IMR-90 (cell line): Measurements from ENCODE around the gene YBEY. TPM values are rescaled to one million over a fixed set of nuclear protein-coding genes. Genes with fewer than 3 reads are reported as not detected.

Experiments used
- ATAC-seq: fragments of 200-7000 bp; cut with Tn5 transposase; 2 replicates; pipeline ENCODE4 v1.9.1; 2020; ENCODE audit warnings: low read depth, mild to moderate bottlenecking, moderate library complexity
- BruUV-seq: library from RNA; stranded (reverse); fragments of 400-500 nt; replicated peaks from 2 replicates; lab custom pipeline; 2021; lab: Mats Ljungman, UMichigan
- CTCF ChIA-PET: fragments of 300-600 bp; formaldehyde crosslinking; extraction: SDS; loops from one replicate; lab custom pipeline; 2021; ENCODE audit warnings: antibody characterized with exemption; lab: Yijun Ruan, JAX
- POLR2A ChIA-PET: fragments of 300-600 bp; sonication (Branson Sonifier 250); formaldehyde crosslinking; loops from one replicate; lab custom pipeline; 2022; ENCODE audit warnings: antibody characterized with exemption; ENCODE audit not compliant: unreplicated experiment; lab: Charles Lee
- DNase-seq: peaks from one replicate; pipeline ENCODE4 v3.0.0; 2013
- H2AFZ ChIP-seq: replicated peaks from 2 replicates; pipeline ENCODE3; 2013; ENCODE audit warnings: low read length, mild to moderate bottlenecking; ENCODE audit not compliant: poor library complexity
- H2AK5ac ChIP-seq: 2 replicates; pipeline ENCODE4 v1.6.1; 2013; ENCODE audit warnings: low read depth, low read length, inconsistent platforms
- H2AK9ac ChIP-seq: replicated peaks from 2 replicates; pipeline ENCODE3; 2013; ENCODE audit warnings: mild to moderate bottlenecking, low read depth, low read length, moderate library complexity; ENCODE audit not compliant: poor library complexity
- H2BK120ac ChIP-seq: 2 replicates; pipeline ENCODE4 v1.6.1; 2013; ENCODE audit warnings: low read depth, low read length, inconsistent platforms
- H2BK15ac ChIP-seq: 3 replicates; pipeline ENCODE4 v1.6.1; 2013; ENCODE audit warnings: low read depth, low read length, inconsistent platforms
- H2BK20ac ChIP-seq: 2 replicates; pipeline ENCODE4 v1.6.1; 2013; ENCODE audit warnings: low read depth, mild to moderate bottlenecking, inconsistent platforms, low read length, moderate library complexity
- H2BK5ac ChIP-seq: 2 replicates; pipeline ENCODE4 v1.6.1; 2013; ENCODE audit warnings: mild to moderate bottlenecking, low read depth, low read length, inconsistent platforms; ENCODE audit not compliant: poor library complexity, severe bottlenecking
- H3K14ac ChIP-seq: replicated peaks from 2 replicates; pipeline ENCODE4 v1.6.1; 2013; ENCODE audit warnings: low read depth, low read length, inconsistent platforms
- H3K18ac ChIP-seq: 2 replicates; pipeline ENCODE4 v1.6.1; 2013; ENCODE audit warnings: low read depth, low read length, control low read depth
- H3K23ac ChIP-seq: 2 replicates; pipeline ENCODE4 v1.6.1; 2013; ENCODE audit warnings: low read depth, low read length, inconsistent platforms
- H3K27ac ChIP-seq: 2 replicates; pipeline ENCODE4 v1.5.1; 2013; ENCODE audit warnings: mild to moderate bottlenecking, control low read depth, low read length; ENCODE audit not compliant: insufficient read depth
- H3K27me3 ChIP-seq: 2 replicates; pipeline ENCODE4 v1.6.1; 2013; ENCODE audit warnings: low read length; ENCODE audit not compliant: control insufficient read depth, insufficient read depth
- H3K36me3 ChIP-seq: 2 replicates; pipeline ENCODE4 v1.6.1; 2013; ENCODE audit warnings: low read length, mixed read lengths; ENCODE audit not compliant: control insufficient read depth, insufficient read depth
- H3K4ac ChIP-seq: 2 replicates; pipeline ENCODE4 v1.6.1; 2013; ENCODE audit warnings: low read depth, low read length, inconsistent platforms
- H3K4me1 ChIP-seq: 2 replicates; pipeline ENCODE4 v1.6.1; 2013; ENCODE audit warnings: low read length, mixed read lengths; ENCODE audit not compliant: control insufficient read depth, insufficient read depth
- H3K4me2 ChIP-seq: 2 replicates; pipeline ENCODE4 v1.6.1; 2013; ENCODE audit warnings: low read depth, mild to moderate bottlenecking, control low read depth, low read length, moderate library complexity
- H3K4me3 ChIP-seq: 2 replicates; pipeline ENCODE4 v1.5.1; 2013; ENCODE audit warnings: low read depth, mild to moderate bottlenecking, control low read depth, low read length, moderate library complexity; ENCODE audit not compliant: insufficient read depth
- H3K56ac ChIP-seq: 2 replicates; pipeline ENCODE4 v1.6.1; 2013; ENCODE audit warnings: low read length, inconsistent platforms; ENCODE audit not compliant: insufficient read depth; ENCODE audit errors: extremely low read depth
- H3K79me1 ChIP-seq, 2 experiments: 2 replicates each; pipeline ENCODE4 v1.6.1; 2013; ENCODE audit warnings: low read length in 2 of 2, inconsistent platforms in 1 of 2, low read depth in 1 of 2
- H3K9ac ChIP-seq: 2 replicates; pipeline ENCODE4 v1.6.1; 2013; ENCODE audit warnings: low read depth, low read length, control low read depth
- H3K9me1 ChIP-seq: 2 replicates; pipeline ENCODE4 v1.6.1; 2013; ENCODE audit warnings: low read length, inconsistent platforms; ENCODE audit not compliant: insufficient read depth
- H3K9me3 ChIP-seq: 2 replicates; pipeline ENCODE4 v1.6.1; 2013; ENCODE audit warnings: low read length; ENCODE audit not compliant: control insufficient read depth, insufficient read depth
- H4K20me1 ChIP-seq: 2 replicates; pipeline ENCODE4 v1.6.1; 2013; ENCODE audit warnings: low read length, inconsistent platforms; ENCODE audit not compliant: insufficient read depth
- H4K5ac ChIP-seq: 2 replicates; pipeline ENCODE4 v1.6.1; 2013; ENCODE audit warnings: mild to moderate bottlenecking, low read depth, low read length, control low read depth
- H4K8ac ChIP-seq, 2 experiments: 2 replicates each; pipeline ENCODE4 v1.6.1; 2013; ENCODE audit warnings: low read depth in 2 of 2, low read length in 2 of 2, control low read depth in 1 of 2, inconsistent platforms in 1 of 2
- H4K91ac ChIP-seq: 2 replicates; pipeline ENCODE4 v1.6.1; 2013; ENCODE audit warnings: low read depth, low read length, inconsistent platforms; ENCODE audit not compliant: insufficient read depth
- CEBPB ChIP-seq: IDR thresholded peaks from 2 replicates; pipeline ENCODE4 v1.6.1; 2012; ENCODE audit warnings: low read depth, low read length, improper control_type of control experiment
- CHD1 ChIP-seq: IDR thresholded peaks from 2 replicates; pipeline ENCODE4 v1.6.1; 2012; ENCODE audit warnings: low read depth, low read length, improper control_type of control experiment
- CTCF ChIP-seq: conservative IDR thresholded peaks from 2 replicates; pipeline ENCODE4 v1.5.1; 2012; ENCODE audit warnings: mild to moderate bottlenecking, low read depth, low read length, improper control_type of control experiment
- ELK1 ChIP-seq: fragments of 150-350 bp; IDR thresholded peaks from 2 replicates; pipeline ENCODE4 v1.6.1; 2016; ENCODE audit warnings: low read depth, mild to moderate bottlenecking, low read length, moderate library complexity, borderline replicate concordance
- MAZ ChIP-seq: IDR thresholded peaks from 2 replicates; pipeline ENCODE4 v1.6.1; 2012; ENCODE audit warnings: low read depth, mild to moderate bottlenecking, low read length, improper control_type of control experiment, moderate library complexity, borderline replicate concordance
- POLR2A ChIP-seq: IDR thresholded peaks from 2 replicates; pipeline ENCODE4 v1.6.1; 2012; ENCODE audit warnings: mild to moderate bottlenecking, low read depth, low read length
- RFX5 ChIP-seq: IDR thresholded peaks from 2 replicates; pipeline ENCODE4 v1.8.0; 2012; ENCODE audit warnings: low read depth, mild to moderate bottlenecking, low read length, moderate library complexity
- WGBS, 2 experiments: methylation state at CpG; one replicate each; pipeline versions ENCODE4 v1.1.5 to v1.1.7; 2013; ENCODE audit warnings: missing lambda C conversion rate in 2 of 2; ENCODE audit not compliant: insufficient read length in 1 of 2; ENCODE audit errors: extremely low coverage in 2 of 2; 5-methylcytosine and 5-hydroxymethylcytosine counted together
- dilution Hi-C: fragments of 300-500 bp; cut with HindIII; formaldehyde crosslinking; loops from one replicate; pipeline ENCODE4 v1.14.3; 2018; ENCODE audit warnings: low sequenced_read_pairs; ENCODE audit not compliant: unreplicated experiment
- in situ Hi-C: fragments of 300-500 bp; cut with MboI; formaldehyde crosslinking; loops from 3 replicates; pipeline ENCODE4 v1.14.3; 2019; ENCODE audit warnings: low sequenced_read_pairs, inconsistent platforms, mixed read lengths
- intact Hi-C: fragments of 100-400 bp; cut with micrococcal nuclease; formaldehyde crosslinking; loops from 2 replicates; pipeline ENCODE4 v1.10.0; 2022
- polyA plus RNA-seq, 3 experiments: library from polyadenylated mRNA; depleted of rRNA; stranded (reverse); fragments of >200 nt; gene quantifications; 2 replicates each; pipeline ENCODE4 v1.2.3, GENCODE V29; 2012; ENCODE audit warnings: low replicate concordance in 1 of 3
- total RNA-seq: library from RNA; depleted of rRNA; stranded (reverse); fragments of >200 nt; gene quantifications from 2 replicates; pipeline ENCODE4 v1.2.3, GENCODE V29; 2012
- TF ChIP-seq, protein P1 (sequence below): fragments of 150-350 bp; IDR thresholded peaks from 2 replicates; pipeline ENCODE4 v1.6.1; 2017; ENCODE audit warnings: mild to moderate bottlenecking, antibody characterized with exemption, low read length, low read depth

Gene YBEY
- total and polyA plus RNA-seq, 2 of the 4 experiments (the other 2 are of a cell fraction): 5.9 to 26.2 TPM

DNA sequence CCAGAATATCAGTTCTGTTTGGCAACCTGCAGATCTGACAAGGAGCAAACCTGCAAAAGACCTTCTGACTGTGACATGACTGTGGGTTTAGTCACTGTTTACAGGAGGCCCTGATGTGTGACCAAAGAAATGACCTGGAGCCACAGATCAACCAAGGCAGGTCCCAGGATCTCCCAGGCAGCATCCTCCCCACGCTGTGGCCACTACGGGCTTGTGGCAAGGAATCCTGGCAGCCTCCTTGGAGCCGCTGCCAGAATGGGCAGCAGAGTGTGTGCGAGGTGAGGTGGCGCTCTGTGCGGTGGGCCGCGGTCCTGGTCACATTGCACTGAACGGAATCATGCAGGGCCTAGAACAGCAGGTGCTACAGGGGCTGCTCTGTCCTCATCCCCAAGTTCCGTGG is 16.7 kb upstream of the YBEY start:
- no peaks in the 10 kb centered on the region for H3K9me3 ChIP-seq
- no peak overlapping the region for H3K4me2 ChIP-seq
- ATAC-seq (no peak), DNase-seq (no peak)
- H3K36me3 ChIP-seq: peaks cover 81% of the 10 kb centered on the region
- H3K14ac ChIP-seq: no peak overlapping the region
- in situ Hi-C loops: no loop called here
- no peak overlapping the region for H3K18ac ChIP-seq
- H3K79me1 ChIP-seq: peaks cover 7 to 34% of the 10 kb centered on the region in 2 experiments; a peak in 3 of 4 replicates
- WGBS, 2 experiments: 96% methylated on average over 9 of the region's 10 CpGs; no CpG with 5 or more reads in 1 of the 2 experiments
- no peak overlapping the region for H2BK20ac ChIP-seq
- H2AK5ac ChIP-seq: no peak overlapping the region
- no peak for TF ChIP-seq CEBPB
- TF ChIP-seq CTCF: no peak
- no peak for TF ChIP-seq RFX5
- TF ChIP-seq MAZ: no peak
- no peak for TF ChIP-seq POLR2A
- TF ChIP-seq ELK1: no peak
- TF ChIP-seq CHD1: no peak
- TF ChIP-seq, protein P1, sequence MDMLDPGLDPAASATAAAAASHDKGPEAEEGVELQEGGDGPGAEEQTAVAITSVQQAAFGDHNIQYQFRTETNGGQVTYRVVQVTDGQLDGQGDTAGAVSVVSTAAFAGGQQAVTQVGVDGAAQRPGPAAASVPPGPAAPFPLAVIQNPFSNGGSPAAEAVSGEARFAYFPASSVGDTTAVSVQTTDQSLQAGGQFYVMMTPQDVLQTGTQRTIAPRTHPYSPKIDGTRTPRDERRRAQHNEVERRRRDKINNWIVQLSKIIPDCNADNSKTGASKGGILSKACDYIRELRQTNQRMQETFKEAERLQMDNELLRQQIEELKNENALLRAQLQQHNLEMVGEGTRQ: no peak
- no peak overlapping the region for H4K91ac ChIP-seq
- no peak overlapping the region for H3K4me3 ChIP-seq
- H2BK15ac ChIP-seq: no peak overlapping the region
- no peak overlapping the region for H3K9ac ChIP-seq
- H2AFZ ChIP-seq: peak overlapping the region; percentile 23
- TSS peak; percentile 9 for BruUV-seq
- H4K8ac ChIP-seq: no peak overlapping the region
- no peaks in the 10 kb centered on the region for H3K4me1 ChIP-seq
- no peak overlapping the region for H2AK9ac ChIP-seq
- dilution Hi-C loops: no loop called here
- H2BK120ac ChIP-seq: no peak overlapping the region
- H2BK5ac ChIP-seq: no peak overlapping the region
- H3K23ac ChIP-seq: no peak overlapping the region
- peaks cover 16% of the 10 kb centered on the region for H4K20me1 ChIP-seq
- intact Hi-C loops: no loop called here
- H4K5ac ChIP-seq: no peak overlapping the region
- no peak overlapping the region for H3K4ac ChIP-seq
- 0 out of 2 replicates have a peak, but pooled peaks cover 3% of the 10 kb centered on the region for H3K9me1 ChIP-seq
- no peak overlapping the region for H3K27ac ChIP-seq
- POLR2A ChIA-PET: no interaction called here
- no peaks in the 10 kb centered on the region for H3K27me3 ChIP-seq
- CTCF ChIA-PET: no interaction called here
- no peak overlapping the region for H3K56ac ChIP-seq
